C1 segment of cervical spinal cord (tissue), 14 donors: ENCODE results near the gene RMI2.
A peak's percentile ranks its signal among the peaks of the same experiment; 100 is the strongest.
"Not testable (repeated sequence)": the region's sequence is repeated elsewhere in the genome, so short reads cannot be mapped to it uniquely, and the experiment has no call there.

Source experiments
- DNase-seq, 14 donors: peaks; one replicate each; lab custom pipeline; 2025; lab: John Stamatoyannopoulos, UW

The RMI2 gene

DNA sequence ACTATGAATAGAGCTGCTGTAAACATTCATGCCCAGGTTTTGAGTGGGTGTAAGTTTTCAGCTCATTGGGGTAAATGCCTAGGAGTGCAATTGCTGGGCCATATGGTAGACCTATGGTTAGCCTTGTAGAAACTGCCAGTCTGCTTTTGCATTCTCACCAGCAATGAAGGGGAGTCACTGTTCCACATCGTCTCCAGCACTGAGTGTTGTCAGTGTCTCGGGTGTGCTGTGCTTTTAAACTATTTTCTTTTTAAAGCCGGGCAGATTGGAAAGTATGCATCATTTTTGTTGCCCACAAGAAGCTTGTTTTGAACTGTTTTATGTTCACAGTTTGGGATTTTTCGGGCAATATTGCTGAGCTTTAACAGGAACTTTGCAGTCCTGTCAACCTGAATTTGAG, 7.9 kb downstream of the RMI2 start:
- no peak for DNase-seq

DNA sequence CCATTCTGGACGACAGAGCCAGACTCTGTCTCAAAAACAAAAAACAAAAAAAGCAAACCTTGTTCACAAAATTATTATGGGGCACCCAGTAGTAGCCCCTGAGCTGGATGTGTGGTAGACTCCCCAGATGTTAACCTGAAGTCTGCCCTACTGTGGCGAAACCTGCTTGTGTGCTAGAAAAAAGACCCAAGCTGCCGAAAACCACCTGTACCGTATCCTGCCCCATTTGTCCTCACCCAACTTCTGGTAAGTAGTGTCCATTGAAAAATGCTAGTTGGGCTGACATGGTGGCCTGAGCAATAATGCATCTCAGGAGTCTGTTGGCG, 9.1 kb downstream of the RMI2 start:
- no peak for DNase-seq

- DNase-seq, result no peak
These were observed 9.7 kb downstream of the RMI2 start for GRCh38 chr16:11354733-11355574.

DNA sequence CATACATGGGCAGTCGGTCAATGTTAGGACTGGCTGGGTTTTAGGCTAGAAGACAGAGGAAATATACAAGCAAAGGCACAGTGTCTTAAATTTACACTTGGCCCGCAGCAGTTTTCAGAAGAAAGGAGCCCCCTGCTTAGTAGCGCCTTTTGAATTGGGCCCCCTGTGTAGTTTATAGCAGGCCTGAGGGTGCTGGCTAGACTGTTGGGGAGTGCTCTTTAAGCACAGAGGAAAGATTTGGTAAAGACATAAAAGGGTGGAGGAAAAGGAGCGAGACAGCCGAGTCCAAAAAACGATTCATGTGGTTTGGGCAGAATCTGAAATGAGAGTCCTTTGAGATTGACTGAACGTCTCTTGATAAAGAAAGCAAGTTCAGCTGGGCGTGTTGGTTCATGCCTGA, 10.6 kb downstream of the RMI2 start:
- no peak for DNase-seq

GRCh38 chr16:11356573-11357331, 11.5 kb downstream of the RMI2 start:
- peak in 6 of 14 donors; percentile 7 to 33 (median 19) for DNase-seq

- no peak for DNase-seq
These were observed 13.3 kb downstream of the RMI2 start for GRCh38 chr16:11358531-11358930.

- no peak for DNase-seq
These were observed 14.1 kb downstream of the RMI2 start for GRCh38 chr16:11359370-11359769.

DNA sequence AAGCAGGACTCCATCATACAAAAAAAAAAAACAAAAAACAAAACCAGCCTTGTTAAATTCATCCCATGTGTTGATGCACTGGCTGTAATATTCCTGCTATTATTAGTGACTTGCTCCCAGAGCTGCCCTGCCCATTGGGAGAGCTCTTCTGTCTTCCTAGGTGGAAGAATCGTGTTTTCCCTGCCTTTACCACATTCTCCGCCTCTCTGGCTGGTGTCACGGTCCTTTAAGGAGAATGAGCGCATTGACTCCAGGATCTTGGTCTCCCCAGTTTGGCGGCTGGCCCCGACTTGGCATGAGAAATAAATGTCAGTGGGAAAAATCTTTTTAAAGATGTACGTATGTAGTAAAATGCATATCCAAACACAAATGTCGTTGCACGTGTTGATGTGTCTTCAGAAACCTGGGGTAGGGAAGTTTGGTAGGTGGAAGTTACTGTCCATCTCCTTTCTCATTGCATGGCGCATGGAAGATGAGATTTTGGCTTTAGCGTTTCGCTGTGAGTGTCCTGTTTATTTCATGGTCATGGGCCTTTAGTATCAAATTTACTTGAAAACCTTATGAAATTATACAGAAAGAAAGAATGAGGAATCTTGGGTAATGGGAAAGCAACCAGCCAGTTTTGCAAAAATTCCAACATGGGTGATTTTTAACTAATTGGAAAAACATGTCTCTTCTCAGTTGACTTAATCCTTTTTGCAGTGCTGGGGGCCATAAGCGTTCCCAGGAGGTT, 15.5 kb downstream of the RMI2 start:
- DNase-seq, result no peak

DNA sequence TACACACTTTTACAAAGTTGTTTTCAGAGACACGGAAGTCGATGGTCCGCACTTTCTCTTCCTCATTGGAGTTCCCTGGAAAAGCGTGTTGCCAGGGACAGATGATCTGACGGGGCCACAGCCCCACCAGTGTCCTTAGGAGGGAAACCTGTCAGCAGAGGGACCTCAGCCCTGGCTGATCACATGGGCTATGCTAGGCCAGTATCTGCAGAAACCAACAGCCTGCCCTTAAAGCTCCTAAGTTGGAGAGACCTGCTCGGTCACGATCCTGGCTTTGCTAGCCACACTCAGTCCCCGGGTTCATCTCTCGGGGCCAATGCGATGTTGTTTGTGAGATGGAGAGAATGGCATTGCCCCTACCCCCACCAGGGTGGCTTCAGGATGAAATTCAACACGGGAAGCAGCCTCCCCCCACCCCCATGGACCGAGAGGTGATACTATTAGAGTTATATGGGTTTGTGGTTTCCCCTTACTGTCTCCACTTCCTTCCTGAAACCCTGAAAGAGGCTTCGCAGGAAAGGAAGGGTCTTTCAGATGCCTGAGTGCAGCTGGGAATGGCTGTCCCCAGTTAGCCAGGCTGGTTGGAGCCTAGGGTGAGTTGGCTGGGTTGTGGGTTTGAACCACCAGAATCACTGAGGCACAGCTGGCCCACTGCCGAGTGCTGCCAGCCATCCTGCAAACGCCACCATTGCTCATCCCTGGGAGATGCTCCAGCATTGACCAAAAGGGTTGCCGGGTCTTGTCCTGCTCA, 16.6 kb downstream of the RMI2 start:
- DNase-seq, result no peak

DNA sequence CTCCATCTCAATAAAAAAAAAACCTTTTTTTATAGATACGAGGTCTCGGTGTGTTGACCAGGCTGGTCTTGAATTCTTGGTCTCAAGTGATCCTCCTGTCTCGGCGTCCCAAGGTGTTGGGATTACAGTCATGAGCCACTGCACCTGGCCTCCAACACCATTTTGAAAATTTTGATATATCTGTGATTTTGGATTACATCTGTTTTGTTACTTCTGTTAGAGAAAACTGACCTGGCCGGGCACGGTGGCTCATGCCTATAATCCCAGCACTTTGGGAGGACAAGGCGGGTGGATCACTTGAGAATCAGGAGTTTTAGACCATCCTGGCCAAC, 18.6 kb downstream of the RMI2 start:
- DNase-seq, result no peak

GRCh38 chr16:11367483-11367906, 22.2 kb downstream of the RMI2 start:
- no peak for DNase-seq

GRCh38 chr16:11370084-11370931, 25.0 kb downstream of the RMI2 start:
- no peak for DNase-seq

DNA sequence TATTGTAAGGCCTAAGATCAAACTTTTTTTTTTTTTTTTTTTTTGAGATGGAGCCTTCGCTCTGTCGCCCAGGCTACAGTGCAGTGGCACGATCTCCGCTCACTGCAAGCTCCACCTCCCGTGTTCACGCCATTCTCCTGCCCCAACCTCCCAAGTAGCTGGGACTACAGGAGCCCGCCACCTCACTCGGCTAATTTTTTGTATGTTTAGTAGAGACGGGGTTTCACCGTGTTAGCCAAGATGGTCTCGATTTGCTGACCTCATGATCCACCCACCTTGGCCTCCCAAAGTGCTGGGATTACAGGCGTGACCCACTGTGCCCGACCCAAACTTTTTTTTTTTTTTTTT, 25.6 kb downstream of the RMI2 start:
- not testable (repeated sequence) for DNase-seq

DNA sequence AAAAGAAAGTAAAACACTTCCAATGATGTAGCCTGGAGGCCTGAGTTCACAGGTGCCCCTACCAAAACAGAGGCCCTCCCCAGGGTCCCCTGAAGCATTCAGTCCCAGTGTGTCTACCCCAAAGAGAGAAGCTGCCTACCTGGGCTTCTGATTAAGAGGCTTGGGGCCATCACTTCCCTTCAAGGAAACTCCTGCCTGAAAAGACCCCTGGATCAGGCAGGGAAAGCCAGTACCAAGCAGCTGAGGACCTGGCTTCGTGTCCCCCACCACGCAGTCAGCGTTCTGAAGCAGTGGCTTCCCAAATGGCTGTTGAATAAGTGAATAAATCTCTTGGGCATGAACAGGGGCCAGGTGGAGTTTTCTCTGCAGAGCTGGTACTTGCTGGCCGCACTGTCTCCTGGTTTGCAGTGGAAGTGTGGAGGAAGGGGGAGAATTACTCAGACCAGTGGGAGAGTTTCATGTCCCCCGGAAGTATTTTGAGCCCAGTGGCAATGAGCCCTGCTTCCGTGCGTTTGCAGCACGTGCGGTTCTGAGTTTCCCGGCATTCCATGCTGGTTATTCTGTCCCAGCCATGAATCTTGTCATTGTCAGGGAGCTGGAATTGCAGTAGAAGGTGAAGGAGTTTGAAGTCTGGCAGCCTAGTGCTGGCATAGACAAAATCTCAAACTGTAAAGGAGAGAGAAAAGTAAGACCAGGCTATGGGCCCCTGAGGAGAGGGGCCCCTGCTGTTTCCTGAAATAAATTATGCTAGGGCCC, 27.0 kb downstream of the RMI2 start:
- no peak for DNase-seq

- no peak for DNase-seq
These were observed 27.6 kb downstream of the RMI2 start for GRCh38 chr16:11372829-11373306.

GRCh38 chr16:11374255-11374654, 29.0 kb downstream of the RMI2 start:
- DNase-seq, result no peak

- no peak for DNase-seq
These were observed 31.9 kb downstream of the RMI2 start for GRCh38 chr16:11377154-11377553.

- DNase-seq, result not testable (repeated sequence)
These were observed 33.7 kb downstream of the RMI2 start for GRCh38 chr16:11378951-11379350.

DNA sequence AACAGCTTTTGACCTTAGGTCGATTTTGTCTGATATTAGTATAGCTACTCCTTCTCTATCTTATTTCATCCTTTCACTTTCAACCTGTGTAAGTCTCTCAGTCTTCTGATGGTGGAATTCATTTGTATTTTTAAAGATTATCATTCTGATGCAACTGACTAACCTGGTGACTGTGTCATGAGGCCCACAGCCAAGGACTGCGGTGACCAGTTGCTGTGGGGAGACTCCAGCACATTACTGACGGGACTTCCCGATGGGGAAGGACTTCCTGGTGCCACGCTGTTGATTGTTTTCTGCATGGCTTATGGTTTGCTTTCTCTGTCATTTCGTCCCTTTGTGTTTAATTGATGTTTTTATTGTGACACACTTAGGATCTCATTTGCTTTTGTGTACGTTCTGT, 34.2 kb downstream of the RMI2 start:
- DNase-seq, result no peak

- no peak for DNase-seq
These were observed 35.6 kb downstream of the RMI2 start for GRCh38 chr16:11380836-11381235.
